SK-N-MC (cell line): ENCODE data around the gene RGL2.

Experiments used
- DNase-seq: peaks from one replicate; pipeline ENCODE4 v3.0.0-alpha.2; 2011; ENCODE audit warnings: low read depth, low spot score
- H3K27ac ChIP-seq: fragments of 200-600 bp; sonication (generic); 2 replicates; pipeline ENCODE4 v1.5.1; 2016; ENCODE audit warnings: mixed run types
- H3K36me3 ChIP-seq: fragments of 200-600 bp; sonication (generic); 2 replicates; pipeline ENCODE4 v1.6.1; 2017; ENCODE audit warnings: antibody characterized with exemption, low read length, mixed read lengths; ENCODE audit not compliant: insufficient read depth
- H3K4me3 ChIP-seq: fragments of 200-600 bp; sonication (generic); 2 replicates; pipeline ENCODE4 v1.5.1; 2016
- H3K9ac ChIP-seq: fragments of 200-600 bp; sonication (generic); 2 replicates; pipeline ENCODE4 v1.8.0; 2017; ENCODE audit warnings: mixed run types, mixed read lengths; ENCODE audit not compliant: insufficient read length
- H3K9me3 ChIP-seq: fragments of 200-600 bp; sonication (generic); 2 replicates; pipeline ENCODE4 v1.6.1; 2017; ENCODE audit warnings: low read depth, mild to moderate bottlenecking, antibody characterized with exemption, low read length, moderate library complexity, mixed read lengths
- EZH2 ChIP-seq: fragments of 200-600 bp; sonication (generic); IDR thresholded peaks from one replicate; pipeline ENCODE4 v1.6.1; 2017; ENCODE audit warnings: antibody characterized with exemption
- FOXP2 ChIP-seq: optimal IDR thresholded peaks from 2 replicates; pipeline ENCODE3; 2011; ENCODE audit warnings: mild to moderate bottlenecking, moderate library complexity; ENCODE audit not compliant: insufficient read depth; ENCODE audit errors: extremely low read length, control extremely low read depth
- POLR2AphosphoS5 ChIP-seq: IDR thresholded peaks from 2 replicates; pipeline ENCODE4 v1.6.1; 2012; ENCODE audit warnings: mild to moderate bottlenecking, low read depth, low read length, borderline replicate concordance

The RGL2 gene

GRCh38 chr6:33333666-33334065 lies 34.9 kb upstream of the RGL2 start:
- DNase-seq, result no peak
- H3K36me3 ChIP-seq, result no peaks in the 10 kb centered on the region
- H3K9ac ChIP-seq, result no peak overlapping the region
- TF ChIP-seq FOXP2, result no peak
- TF ChIP-seq POLR2AphosphoS5, result no peak
- no peak for TF ChIP-seq EZH2
- H3K4me3 ChIP-seq, result no peak overlapping the region
- H3K27ac ChIP-seq, result no peak overlapping the region
- no peaks in the 10 kb centered on the region for H3K9me3 ChIP-seq

- no peaks in the 10 kb centered on the region for H3K36me3 ChIP-seq
- DNase-seq, result no peak
- H3K9me3 ChIP-seq, result no peaks in the 10 kb centered on the region
- no peak for TF ChIP-seq FOXP2
- H3K4me3 ChIP-seq, result no peak overlapping the region
- H3K27ac ChIP-seq, result no peak overlapping the region
- H3K9ac ChIP-seq, result no peak overlapping the region
These were observed 32.0 kb upstream of the RGL2 start for GRCh38 chr6:33330736-33331135.

GRCh38 chr6:33329058-33329457 lies 30.3 kb upstream of the RGL2 start:
- no peak for TF ChIP-seq FOXP2
- TF ChIP-seq POLR2AphosphoS5, result no peak
- TF ChIP-seq EZH2, result no peak
- H3K36me3 ChIP-seq, result no peaks in the 10 kb centered on the region
- no peak overlapping the region for H3K4me3 ChIP-seq
- H3K27ac ChIP-seq, result no peak overlapping the region
- H3K9ac ChIP-seq, result no peak overlapping the region
- H3K9me3 ChIP-seq, result no peaks in the 10 kb centered on the region
- no peak for DNase-seq

- no peak for DNase-seq
- peak overlapping the region; percentile 97 for H3K9ac ChIP-seq
- peaks cover 23% of the 10 kb centered on the region for H3K36me3 ChIP-seq
- no peak overlapping the region for H3K27ac ChIP-seq
- TF ChIP-seq POLR2AphosphoS5 (no peak), EZH2 (no peak), FOXP2 (no peak)
- H3K9me3 ChIP-seq, result no peaks in the 10 kb centered on the region
- H3K4me3 ChIP-seq, result peak overlapping the region; percentile 87
These were observed 25.4 kb upstream of the RGL2 start for GRCh38 chr6:33324125-33324524.

DNA sequence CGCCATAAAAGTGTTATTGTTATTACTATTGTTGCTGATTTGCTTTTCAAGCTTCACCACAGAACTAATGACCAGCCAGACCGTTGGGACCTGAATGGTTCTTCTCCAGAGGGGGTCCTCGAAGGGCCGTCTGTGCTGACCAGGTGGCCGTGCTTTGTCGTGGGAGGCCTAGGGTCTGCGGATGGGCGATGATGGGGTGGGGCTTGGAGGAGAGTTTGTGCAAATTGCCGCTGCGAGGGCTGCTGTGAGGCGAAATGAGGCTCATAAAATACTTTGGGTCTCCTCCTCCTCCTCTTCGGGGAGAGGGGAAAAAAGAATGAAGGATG lies 24.8 kb upstream of the RGL2 start:
- H3K9ac ChIP-seq, result peak overlapping the region; percentile 97
- peak overlapping the region; percentile 78; the same call in 1 of the 2 replicates for H3K27ac ChIP-seq
- H3K9me3 ChIP-seq, result no peaks in the 10 kb centered on the region
- no peak for TF ChIP-seq EZH2
- TF ChIP-seq FOXP2, result no peak
- no peak for TF ChIP-seq POLR2AphosphoS5
- H3K4me3 ChIP-seq, result peak overlapping the region; percentile 87
- H3K36me3 ChIP-seq, result peaks cover 29% of the 10 kb centered on the region
- DNase-seq, result no peak

DNA sequence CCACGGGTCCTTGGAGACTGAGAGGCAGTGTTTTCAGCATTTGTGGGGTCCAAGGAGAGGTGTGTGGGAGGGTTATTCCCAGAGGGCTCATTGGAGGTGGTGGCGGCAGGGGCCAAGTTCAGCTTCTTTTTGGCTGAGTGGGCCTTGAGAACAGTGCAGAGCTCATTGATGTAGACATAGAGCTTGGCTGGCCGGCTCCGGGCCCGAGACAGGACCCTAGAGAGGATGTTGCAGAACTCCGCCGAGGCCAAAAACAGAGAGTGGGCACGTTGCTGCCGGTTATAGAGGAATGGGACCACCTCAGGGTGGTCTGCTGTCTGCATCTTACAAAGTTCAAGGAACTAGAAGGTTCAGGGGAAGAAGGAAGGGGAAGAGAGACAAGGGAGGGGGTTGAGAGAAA lies 22.5 kb upstream of the RGL2 start:
- Histone ChIP-seq H3K36me3 (peaks cover 33% of the 10 kb centered on the region), H3K9me3 (no peaks in the 10 kb centered on the region), H3K9ac (peak overlapping the region; percentile 97), H3K27ac (no peak overlapping the region), H3K4me3 (peak overlapping the region; percentile 87)
- DNase-seq, result no peak
- TF ChIP-seq POLR2AphosphoS5, result no peak

DNA sequence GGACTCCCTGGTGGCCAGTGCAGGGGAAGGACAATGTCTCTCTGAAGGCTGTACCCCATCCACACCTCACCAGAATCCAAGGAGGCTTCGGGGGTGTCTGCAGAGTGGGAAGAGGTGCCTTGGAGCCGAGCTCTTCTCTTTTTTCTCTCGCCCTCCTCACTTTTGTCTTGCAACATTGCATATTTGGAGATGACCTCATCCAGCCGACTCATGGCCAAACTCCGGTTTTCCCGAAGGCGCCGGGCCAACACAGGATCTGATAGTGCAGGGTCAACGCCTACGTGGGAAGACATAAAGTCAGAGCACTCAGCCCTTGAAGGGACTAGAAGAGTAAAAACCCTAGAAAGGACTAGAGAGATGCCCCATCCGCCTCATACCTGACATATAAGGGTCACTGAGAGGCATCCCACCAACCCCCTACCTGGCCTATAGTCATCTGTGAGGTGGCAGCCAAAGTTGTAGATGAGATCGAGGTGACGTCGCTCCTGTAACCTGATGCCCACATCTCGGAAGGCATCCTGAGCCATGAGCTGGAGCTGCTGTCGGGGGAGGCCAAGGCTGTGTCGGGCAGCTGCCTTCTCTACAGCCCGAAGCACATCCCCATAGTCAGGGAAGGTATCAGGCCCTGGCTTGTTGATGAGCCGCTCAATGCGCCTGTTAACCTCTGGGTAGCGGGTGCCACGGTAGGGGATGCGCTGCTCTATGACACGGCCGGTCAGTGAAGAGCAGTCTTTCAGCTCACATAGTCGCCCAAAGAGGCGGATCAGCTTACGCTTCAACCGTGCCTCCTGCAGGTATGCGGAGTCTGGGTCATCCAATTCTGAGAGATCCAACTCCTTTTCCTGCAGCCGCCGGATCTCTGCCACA lies 21.8 kb upstream of the RGL2 start:
- Histone ChIP-seq H3K4me3 (peak overlapping the region; percentile 87; the same call in 1 of the 2 replicates), H3K9ac (peak overlapping the region; percentile 97), H3K9me3 (no peaks in the 10 kb centered on the region), H3K36me3 (peaks cover 33% of the 10 kb centered on the region), H3K27ac (peak overlapping the region; percentile 42; the same call in 1 of the 2 replicates)
- DNase-seq, result no peak
- TF ChIP-seq EZH2, result no peak
- TF ChIP-seq FOXP2, result no peak
- TF ChIP-seq POLR2AphosphoS5, result no peak

GRCh38 chr6:33319939-33320314 lies 21.2 kb upstream of the RGL2 start:
- peaks cover 33% of the 10 kb centered on the region for H3K36me3 ChIP-seq
- H3K9ac ChIP-seq, result no peak overlapping the region
- no peak for DNase-seq
- H3K27ac ChIP-seq, result no peak overlapping the region
- no peaks in the 10 kb centered on the region for H3K9me3 ChIP-seq
- H3K4me3 ChIP-seq, result no peak overlapping the region
- TF ChIP-seq FOXP2, result no peak
- no peak for TF ChIP-seq EZH2
